IPS-18c (cell line): Measurements from ENCODE around the gene SLC14A1.

Experiments used
- H3K4me3 ChIP-seq: 2 replicates; pipeline ENCODE4 v1.7.0; 2013; ENCODE audit warnings: low read depth, mild to moderate bottlenecking, low read length, moderate library complexity; ENCODE audit not compliant: insufficient read depth
- H3K9me3 ChIP-seq: one replicate; pipeline ENCODE4 v1.6.1; 2013; ENCODE audit warnings: mild to moderate bottlenecking, low read length, moderate library complexity; ENCODE audit not compliant: control insufficient read depth, insufficient read depth

SLC14A1 gene

GRCh38 chr18:45723567-45724355 lies at the start of gene SLC14A1:
SLC14A1 (plus strand) TSS chr18:45724181; CDS start chr18:45730321, 6,140 bp downstream.
- Histone ChIP-seq H3K9me3 (peaks cover 2% of the 10 kb centered on the region), H3K4me3 (no peak within 1 kb of the TSS)

GRCh38 chr18:45677276-45677807 lies 46.6 kb upstream of the SLC14A1 start:
- Histone ChIP-seq H3K4me3 (no peak overlapping the region), H3K9me3 (no peaks in the 10 kb centered on the region)

DNA sequence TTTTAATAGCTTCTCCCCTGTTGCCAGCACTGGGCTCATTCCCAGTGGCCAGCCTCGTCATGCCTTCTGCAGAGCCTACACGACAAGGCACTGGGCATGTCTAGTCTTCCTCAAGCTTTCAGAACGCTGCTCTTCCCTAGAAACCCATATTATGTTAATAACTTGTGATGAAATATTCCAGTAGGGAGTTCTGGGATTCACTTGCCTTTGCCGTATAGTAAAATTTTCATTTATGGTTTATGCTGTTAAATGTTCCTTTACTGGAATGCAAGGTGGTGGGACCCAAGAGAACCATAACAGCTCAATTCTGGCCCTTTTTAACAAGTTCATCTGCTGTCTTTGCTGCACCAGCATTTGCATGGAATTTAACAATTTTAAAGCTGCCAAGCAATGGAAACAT lies 45.5 kb upstream of the SLC14A1 start:
- no peak overlapping the region for H3K4me3 ChIP-seq
- no peaks in the 10 kb centered on the region for H3K9me3 ChIP-seq

GRCh38 chr18:45678850-45679249 lies 45.1 kb upstream of the SLC14A1 start:
- Histone ChIP-seq H3K4me3 (no peak overlapping the region), H3K9me3 (no peaks in the 10 kb centered on the region)

- Histone ChIP-seq H3K9me3 (no peaks in the 10 kb centered on the region), H3K4me3 (no peak overlapping the region)
These were observed 43.8 kb upstream of the SLC14A1 start for GRCh38 chr18:45680066-45680690.

- no peak overlapping the region for H3K4me3 ChIP-seq
- no peaks in the 10 kb centered on the region for H3K9me3 ChIP-seq
These were observed 41.8 kb upstream of the SLC14A1 start for GRCh38 chr18:45682181-45682580.

DNA sequence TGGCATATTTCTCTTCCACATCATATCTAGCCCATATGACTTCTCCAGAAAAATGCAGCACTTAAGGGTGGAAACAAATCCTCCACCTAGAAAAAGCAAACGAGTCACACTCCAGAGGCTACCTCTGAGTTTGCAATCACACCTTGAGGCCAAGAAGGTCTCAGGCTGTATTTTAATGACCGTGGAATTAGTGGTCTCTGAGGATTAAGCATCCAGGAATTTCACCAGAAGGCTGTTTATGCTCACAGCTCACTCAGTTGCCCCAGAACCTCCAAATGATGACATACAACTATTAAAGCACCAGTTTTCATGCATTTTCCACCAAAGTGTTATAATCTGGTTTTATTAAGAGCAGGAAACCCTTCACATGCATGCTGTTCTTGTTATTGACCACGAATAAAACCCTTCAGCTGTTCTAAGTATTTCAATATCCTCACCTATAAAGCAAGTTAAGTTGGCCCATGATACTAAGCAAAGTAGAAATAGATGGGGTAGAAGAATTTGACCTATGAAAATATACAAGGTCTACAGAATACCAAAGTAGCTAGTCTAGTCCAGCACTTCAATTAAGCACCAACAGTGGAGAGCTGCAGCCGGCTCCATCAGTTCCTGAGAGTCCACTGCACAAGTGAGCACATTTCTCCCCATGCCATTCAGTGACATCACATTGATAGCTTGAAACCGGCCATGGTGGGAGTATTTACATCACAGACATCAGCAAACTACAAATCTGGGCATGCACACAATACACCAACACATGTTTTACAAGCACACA lies 39.5 kb upstream of the SLC14A1 start:
- Histone ChIP-seq H3K4me3 (no peak overlapping the region), H3K9me3 (no peaks in the 10 kb centered on the region)

GRCh38 chr18:45686891-45687611 lies 36.9 kb upstream of the SLC14A1 start:
- H3K9me3 ChIP-seq: no peaks in the 10 kb centered on the region
- H3K4me3 ChIP-seq: no peak overlapping the region

DNA sequence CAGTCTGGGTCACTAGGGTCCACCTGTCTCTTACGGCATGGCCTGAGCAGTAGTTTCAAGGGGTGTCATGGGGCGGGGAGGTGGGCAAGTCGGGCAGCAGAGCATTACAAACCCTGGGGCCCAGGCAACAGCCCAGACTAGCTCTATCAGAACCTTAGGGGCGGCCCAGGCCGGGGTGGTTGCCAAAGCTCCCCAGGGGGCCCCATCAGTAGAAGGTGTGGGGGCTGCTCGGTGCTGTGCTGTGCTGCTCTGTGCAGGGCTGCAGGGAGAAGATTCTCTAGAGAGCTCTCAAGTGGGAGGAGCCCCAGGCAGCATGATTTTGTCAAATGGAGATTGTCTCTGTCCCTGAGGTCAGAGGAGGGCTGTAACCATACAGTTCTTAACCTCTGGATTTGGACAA lies 36.4 kb upstream of the SLC14A1 start:
- Histone ChIP-seq H3K9me3 (no peaks in the 10 kb centered on the region), H3K4me3 (no peak overlapping the region)

- no peaks in the 10 kb centered on the region for H3K9me3 ChIP-seq
- no peak overlapping the region for H3K4me3 ChIP-seq
These were observed 35.9 kb upstream of the SLC14A1 start for GRCh38 chr18:45688113-45688512.

DNA sequence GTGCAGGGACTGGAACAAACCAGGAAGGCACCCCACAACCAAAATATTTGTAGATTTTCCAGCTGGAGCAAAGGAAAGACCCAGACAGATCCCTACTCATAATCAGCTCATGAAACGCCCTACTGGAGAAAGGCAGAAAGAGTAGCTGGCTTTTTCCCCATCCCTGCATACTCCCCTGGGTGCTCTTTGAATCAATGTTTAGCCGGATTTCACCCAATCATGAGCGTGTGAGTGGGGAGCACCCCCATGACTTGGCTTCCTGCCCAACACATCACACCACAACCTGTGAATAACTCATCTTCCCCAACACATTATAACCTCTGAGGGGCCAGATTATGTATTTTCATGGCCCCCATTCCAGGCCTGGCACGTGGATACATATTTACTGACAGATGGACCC lies 35.1 kb upstream of the SLC14A1 start:
- H3K9me3 ChIP-seq: no peaks in the 10 kb centered on the region
- no peak overlapping the region for H3K4me3 ChIP-seq

DNA sequence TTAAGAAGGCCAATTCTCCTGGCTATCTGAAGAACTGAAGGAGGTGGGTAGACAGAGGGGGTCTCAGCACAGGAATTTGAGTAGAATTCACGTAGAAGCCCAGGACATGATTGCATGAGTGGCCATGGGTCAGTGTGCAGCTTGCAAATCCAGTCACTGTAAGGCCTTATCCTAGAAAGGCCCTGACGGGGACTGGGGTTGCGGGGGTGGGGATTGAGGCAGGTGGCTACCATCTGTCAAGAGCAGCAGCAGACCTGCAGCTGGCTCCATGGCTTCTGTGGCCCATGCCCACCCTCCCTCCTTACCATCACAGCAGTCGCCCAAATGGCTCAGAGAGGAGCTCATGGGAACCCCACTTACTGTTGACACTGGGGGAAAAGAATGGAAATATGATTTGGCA lies 34.6 kb upstream of the SLC14A1 start:
- Histone ChIP-seq H3K4me3 (no peak overlapping the region), H3K9me3 (no peaks in the 10 kb centered on the region)

DNA sequence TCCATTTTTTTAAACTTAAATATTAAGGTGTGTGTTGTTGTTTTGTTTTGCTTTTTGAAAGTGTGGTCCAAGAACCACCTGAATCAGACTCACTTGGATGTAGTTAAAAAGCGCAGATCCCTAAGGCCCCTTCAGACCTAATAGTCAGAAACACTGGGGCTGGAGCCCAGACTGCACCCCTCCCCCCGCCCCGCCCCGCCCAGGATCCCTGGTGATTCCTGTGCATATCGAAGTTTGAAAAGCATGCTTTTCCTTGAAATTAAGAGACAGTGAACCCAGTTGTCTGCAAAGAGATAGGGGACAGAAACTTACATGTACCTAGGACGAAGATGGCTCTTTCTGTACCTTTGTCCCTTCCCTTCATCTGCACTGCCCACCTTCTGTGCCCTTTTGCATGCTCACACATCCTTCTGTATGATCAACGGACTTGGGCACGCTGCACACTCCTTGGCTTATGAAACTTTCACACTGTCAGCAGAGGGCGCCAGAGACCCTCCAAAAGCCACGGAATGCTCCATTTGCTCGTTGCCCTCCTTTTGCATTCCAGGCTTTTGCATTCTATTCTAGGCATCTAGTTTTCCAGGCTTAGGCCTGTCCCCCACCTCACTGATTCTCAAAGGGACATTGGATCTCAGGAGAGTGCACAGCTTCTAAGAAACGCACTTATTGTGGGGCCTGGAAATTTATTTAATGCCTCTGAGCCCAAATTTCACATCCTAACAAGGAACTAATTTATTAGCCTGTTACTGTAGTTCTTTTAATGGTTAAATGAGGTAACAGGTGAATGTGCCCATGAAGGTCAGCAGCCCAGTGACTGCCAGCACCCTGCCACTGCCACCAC lies 32.8 kb upstream of the SLC14A1 start:
- no peaks in the 10 kb centered on the region for H3K9me3 ChIP-seq
- H3K4me3 ChIP-seq: no peak overlapping the region

DNA sequence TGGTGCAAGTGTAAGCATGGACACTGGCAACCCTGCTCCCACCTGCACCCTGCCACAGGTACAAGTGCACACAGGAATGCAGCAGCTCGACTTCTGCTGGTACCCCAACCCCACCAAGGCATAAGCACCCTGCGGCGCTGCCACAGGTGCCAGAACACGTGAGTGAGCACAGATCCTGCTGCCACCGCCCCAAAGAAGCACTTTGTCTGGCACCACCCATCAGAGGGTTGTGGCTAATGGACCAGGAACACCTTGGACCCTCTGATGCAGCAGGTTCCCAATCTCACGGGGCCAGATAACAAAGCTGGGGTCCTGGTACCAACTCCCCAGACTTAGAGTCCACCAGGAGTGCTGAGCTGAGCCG lies 32.2 kb upstream of the SLC14A1 start:
- Histone ChIP-seq H3K9me3 (no peaks in the 10 kb centered on the region), H3K4me3 (no peak overlapping the region)

DNA sequence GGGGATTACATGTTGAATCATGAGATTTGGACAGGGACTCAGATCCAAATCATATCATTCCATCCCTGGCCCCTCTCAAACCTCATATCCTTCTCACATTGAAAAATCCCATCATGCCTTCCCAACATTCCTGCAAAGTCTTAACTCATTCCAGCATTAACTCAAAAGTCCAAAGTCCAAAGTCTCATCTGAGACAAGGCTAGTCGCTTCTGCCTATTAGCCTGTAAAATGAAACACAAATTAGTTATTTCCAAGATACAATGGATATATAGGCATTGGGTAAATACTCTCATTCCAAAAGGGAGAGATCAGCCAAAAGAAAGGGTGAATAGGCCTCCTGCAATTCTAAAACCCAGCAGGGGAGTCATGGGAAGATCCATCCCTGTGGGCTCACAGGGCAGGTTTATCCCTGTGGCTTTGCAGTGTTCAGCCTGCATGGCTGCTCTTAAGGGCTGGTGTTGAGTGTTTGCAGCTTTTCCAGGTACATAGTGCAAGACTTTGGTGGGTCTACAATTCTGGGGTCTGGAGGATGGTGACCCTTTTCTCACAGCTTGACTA lies 21.2 kb upstream of the SLC14A1 start:
- H3K9me3 ChIP-seq: peaks cover 14% of the 10 kb centered on the region
- no peak overlapping the region for H3K4me3 ChIP-seq

DNA sequence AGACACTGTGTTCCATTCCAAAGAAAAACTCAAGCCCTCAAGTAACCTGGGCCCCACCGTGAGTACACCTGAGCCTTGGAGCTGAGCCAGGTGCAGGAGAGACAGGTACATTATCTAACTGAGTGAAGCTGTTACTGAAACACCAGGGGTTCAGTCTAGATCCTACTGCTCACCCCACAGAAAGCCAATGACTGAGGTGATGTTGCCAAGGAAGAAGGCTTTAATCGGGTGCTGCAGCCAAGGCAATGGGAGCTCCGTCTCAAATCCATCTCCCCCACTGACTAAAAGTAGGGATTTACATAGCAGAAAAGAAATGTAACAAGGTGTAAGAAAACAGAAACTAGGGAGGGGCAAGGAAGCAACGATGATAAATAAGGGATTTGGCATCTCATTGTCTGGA lies 15.2 kb upstream of the SLC14A1 start:
- H3K4me3 ChIP-seq: no peak overlapping the region
- peaks cover 5% of the 10 kb centered on the region for H3K9me3 ChIP-seq
